OCI-LY7 (cell line): ENCODE data around the gene TSTD1. TPM values are rescaled to one million over a fixed set of nuclear protein-coding genes. Genes with fewer than 3 reads are reported as not detected.
A peak's percentile ranks its signal among the peaks of the same experiment; 100 is the strongest.
"Not testable (repeated sequence)": the region's sequence is repeated elsewhere in the genome, so short reads cannot be mapped to it uniquely, and the experiment has no call there.

Experiments used
- BruUV-seq: library from RNA; stranded (reverse); fragments of 400-500 nt; replicated peaks from 2 replicates; lab custom pipeline; 2021; lab: Mats Ljungman, UMichigan
- CTCF ChIA-PET: fragments of 300-600 bp; sonication (Branson Sonifier 250); formaldehyde crosslinking; loops from one replicate; lab custom pipeline; 2022; ENCODE audit warnings: antibody characterized with exemption; ENCODE audit not compliant: unreplicated experiment; lab: Charles Lee
- POLR2A ChIA-PET: fragments of 300-600 bp; sonication (Branson Sonifier 250); formaldehyde crosslinking; loops from one replicate; lab custom pipeline; 2022; ENCODE audit warnings: antibody characterized with exemption; lab: Charles Lee
- DNase-seq: peaks from one replicate; pipeline ENCODE4 v3.0.0-alpha.2; 2015; ENCODE audit warnings: low spot score
- H2AFZ ChIP-seq: fragments of 200-600 bp; sonication (generic), shearing (Covaris generic); 2 replicates; pipeline ENCODE4 v1.6.1; 2014; ENCODE audit warnings: mild to moderate bottlenecking, antibody characterized with exemption, low read length, moderate library complexity
- H3K27ac ChIP-seq: fragments of 200-600 bp; sonication (generic); 2 replicates; pipeline ENCODE4 v1.5.1; 2014; ENCODE audit warnings: mixed run types, low read depth, mild to moderate bottlenecking, moderate library complexity, low read length, inconsistent platforms; ENCODE audit not compliant: poor library complexity, severe bottlenecking
- H3K36me3 ChIP-seq: fragments of 200-600 bp; sonication (generic); 2 replicates; pipeline ENCODE4 v1.6.1; 2014; ENCODE audit warnings: mild to moderate bottlenecking, antibody characterized with exemption, low read length, moderate library complexity, mixed read lengths; ENCODE audit not compliant: insufficient read depth
- H3K4me1 ChIP-seq: fragments of 200-600 bp; sonication (generic); 2 replicates; pipeline ENCODE4 v1.5.1; 2014; ENCODE audit warnings: mild to moderate bottlenecking, low read length; ENCODE audit not compliant: insufficient read depth, poor library complexity, severe bottlenecking
- H3K4me2 ChIP-seq: fragments of 200-600 bp; sonication (generic); 2 replicates; pipeline ENCODE4 v1.6.1; 2014; ENCODE audit warnings: mild to moderate bottlenecking, low read length
- H3K4me3 ChIP-seq: fragments of 200-600 bp; sonication (generic); 2 replicates; pipeline ENCODE4 v1.5.1; 2014; ENCODE audit warnings: mild to moderate bottlenecking, low read depth, low read length; ENCODE audit not compliant: poor library complexity, severe bottlenecking
- H3K79me2 ChIP-seq: fragments of 200-600 bp; sonication (generic); 2 replicates; pipeline ENCODE4 v1.6.1; 2016; ENCODE audit warnings: low read depth, mild to moderate bottlenecking, low read length, moderate library complexity, mixed read lengths; ENCODE audit not compliant: insufficient read depth
- H3K9me2 ChIP-seq: fragments of 200-600 bp; sonication (generic); 2 replicates; pipeline ENCODE4 v1.6.1; 2016; ENCODE audit warnings: mild to moderate bottlenecking, low read length, mixed read lengths; ENCODE audit not compliant: insufficient read depth
- H3K9me3 ChIP-seq: fragments of 200-600 bp; sonication (generic); 2 replicates; pipeline ENCODE4 v1.6.1; 2014; ENCODE audit warnings: mild to moderate bottlenecking, mixed run types, low read length, mixed read lengths
- H4K20me1 ChIP-seq: fragments of 200-600 bp; sonication (generic); 2 replicates; pipeline ENCODE4 v1.6.1; 2014; ENCODE audit warnings: mild to moderate bottlenecking, antibody characterized with exemption, low read length, moderate library complexity, mixed read lengths; ENCODE audit not compliant: insufficient read depth
- EZH2phosphoT487 ChIP-seq: fragments of 200-600 bp; sonication (generic); IDR thresholded peaks from 2 replicates; pipeline ENCODE4 v1.6.1; 2018; ENCODE audit warnings: low read depth, borderline replicate concordance, mild to moderate bottlenecking, mixed run types, antibody characterized with exemption, low read length, moderate library complexity, mixed read lengths
- intact Hi-C: fragments of 100-400 bp; cut with micrococcal nuclease; formaldehyde crosslinking; loops from one replicate; pipeline ENCODE4 v1.10.0; 2022; ENCODE audit not compliant: unreplicated experiment
- small RNA-seq: library from RNA; depleted of rRNA; stranded (forward); fragments of <200 nt; gene quantifications from one replicate; pipeline ENCODE3, GENCODE V24; 2014
- total RNA-seq, 2 experiments: library from RNA; depleted of rRNA in 1 of 2; stranded (reverse); fragments of >200 nt in 1 of 2; shearing (Covaris generic) in 1 of 2; gene quantifications; 2 replicates each; pipeline ENCODE4 v1.2.3, GENCODE V29; 2014 to 2022
- TF ChIP-seq, protein P1 (sequence below): fragments of 200-600 bp; sonication (generic); conservative IDR thresholded peaks from 2 replicates; pipeline ENCODE4 v1.5.1; 2014; ENCODE audit warnings: mild to moderate bottlenecking, antibody characterized with exemption, low read length, moderate library complexity, mixed read lengths

Gene TSTD1
- total RNA-seq, 2 experiments from 2014 or later = 73.4 to 164 TPM

DNA sequence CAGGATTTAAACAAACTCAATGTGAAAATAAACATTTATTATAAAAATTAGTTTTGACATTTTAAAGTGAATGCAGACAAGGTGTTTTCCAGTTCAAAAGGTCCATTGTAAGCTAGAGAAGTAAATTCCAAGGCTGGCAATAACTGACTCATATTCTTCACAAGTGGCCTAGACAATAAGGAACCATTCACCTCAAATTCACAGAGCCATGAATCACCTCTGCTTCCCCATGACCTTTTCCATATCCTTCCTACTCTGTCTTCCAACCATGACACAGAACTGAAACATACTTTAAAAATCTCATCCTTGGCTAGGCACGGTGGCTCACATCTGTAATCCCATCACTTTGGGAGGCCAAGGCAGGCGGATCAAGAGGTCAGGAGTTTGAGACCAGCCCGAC lies 42.6 kb downstream of the TSTD1 start:
- no TSS peak for BruUV-seq
- Histone ChIP-seq H4K20me1 (no peaks in the 10 kb centered on the region), H3K9me2 (no peaks in the 10 kb centered on the region), H3K4me3 (no peak overlapping the region), H3K9me3 (no peaks in the 10 kb centered on the region), H3K27ac (no peak overlapping the region), H3K36me3 (peaks cover 12% of the 10 kb centered on the region), H3K4me1 (peaks cover 3% of the 10 kb centered on the region), H2AFZ (no peak overlapping the region), H3K79me2 (no peaks in the 10 kb centered on the region), H3K4me2 (no peak overlapping the region)
- CTCF ChIA-PET = no interaction called here
- DNase-seq = no peak
- TF ChIP-seq EZH2phosphoT487 = no peak
- TF ChIP-seq, protein P1, sequence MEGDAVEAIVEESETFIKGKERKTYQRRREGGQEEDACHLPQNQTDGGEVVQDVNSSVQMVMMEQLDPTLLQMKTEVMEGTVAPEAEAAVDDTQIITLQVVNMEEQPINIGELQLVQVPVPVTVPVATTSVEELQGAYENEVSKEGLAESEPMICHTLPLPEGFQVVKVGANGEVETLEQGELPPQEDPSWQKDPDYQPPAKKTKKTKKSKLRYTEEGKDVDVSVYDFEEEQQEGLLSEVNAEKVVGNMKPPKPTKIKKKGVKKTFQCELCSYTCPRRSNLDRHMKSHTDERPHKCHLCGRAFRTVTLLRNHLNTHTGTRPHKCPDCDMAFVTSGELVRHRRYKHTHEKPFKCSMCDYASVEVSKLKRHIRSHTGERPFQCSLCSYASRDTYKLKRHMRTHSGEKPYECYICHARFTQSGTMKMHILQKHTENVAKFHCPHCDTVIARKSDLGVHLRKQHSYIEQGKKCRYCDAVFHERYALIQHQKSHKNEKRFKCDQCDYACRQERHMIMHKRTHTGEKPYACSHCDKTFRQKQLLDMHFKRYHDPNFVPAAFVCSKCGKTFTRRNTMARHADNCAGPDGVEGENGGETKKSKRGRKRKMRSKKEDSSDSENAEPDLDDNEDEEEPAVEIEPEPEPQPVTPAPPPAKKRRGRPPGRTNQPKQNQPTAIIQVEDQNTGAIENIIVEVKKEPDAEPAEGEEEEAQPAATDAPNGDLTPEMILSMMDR = no peak
- POLR2A ChIA-PET = interaction anchor here (0.6 to 1.7 kb wide), 3 partner anchors 10 to 149 kb away, joined by 3 to 5 read pairs (median 4); no protein-coding TSS in a partner anchor
- intact Hi-C loops = loop anchor here (2.0 to 5.0 kb wide), 3 partner anchors 43 to 161 kb away; partner anchors contain the start of genes TSTD1 and USP21

DNA sequence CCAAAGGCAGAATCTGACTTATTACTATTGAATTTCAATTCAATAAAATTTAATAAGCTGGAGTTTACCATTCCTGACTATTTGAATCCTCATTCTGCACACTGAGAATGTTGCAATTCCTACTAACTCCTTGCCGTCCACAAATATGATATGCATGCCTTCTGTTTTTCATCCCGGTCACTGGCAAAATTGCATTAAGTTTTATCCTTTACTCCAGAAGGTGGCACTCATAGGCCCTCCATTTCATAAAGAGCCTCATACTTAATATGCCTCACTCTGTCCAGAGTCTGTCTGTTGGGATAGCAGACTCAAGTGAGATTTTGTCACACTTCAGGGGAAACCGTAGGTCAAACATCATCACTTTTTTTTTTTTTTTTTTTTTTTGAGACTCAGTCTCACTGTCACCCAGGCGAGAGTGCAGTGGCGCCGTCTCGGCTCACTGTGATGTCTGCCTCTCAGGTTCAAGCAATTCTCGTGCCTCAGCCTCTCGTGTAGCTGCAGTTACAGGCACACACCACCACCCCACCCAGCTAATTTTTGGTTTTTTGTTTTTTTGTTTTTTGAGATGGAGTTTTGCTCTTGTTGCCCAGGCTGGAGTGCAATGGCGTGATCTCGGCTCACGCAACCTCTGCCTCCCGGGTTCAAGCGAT lies 45.1 kb downstream of the TSTD1 start:
- H3K36me3 ChIP-seq = peaks cover 3% of the 10 kb centered on the region; the same call in 1 of the 2 replicates
- BruUV-seq = no TSS peak
- peaks cover 5% of the 10 kb centered on the region for H3K4me1 ChIP-seq
- DNase-seq = peak; percentile 50
- ChIA-PET CTCF (interaction anchor here (0.6 kb wide), 1 partner anchor 881 kb away, joined by 14 read pairs; no protein-coding TSS in a partner anchor), POLR2A (interaction anchor here (0.8 kb wide), 1 partner anchor 75 kb away, joined by 9 read pairs; no protein-coding TSS in a partner anchor)
- no peak overlapping the region for H3K4me2 ChIP-seq
- no peak overlapping the region for H3K4me3 ChIP-seq
- H3K27ac ChIP-seq = no peak overlapping the region
- intact Hi-C loops = loop anchor here (1.0 kb wide), 1 partner anchor 104 kb away; no protein-coding TSS in a partner anchor
- no peaks in the 10 kb centered on the region for H3K79me2 ChIP-seq
- no peaks in the 10 kb centered on the region for H4K20me1 ChIP-seq
- H3K9me2 ChIP-seq = no peaks in the 10 kb centered on the region
- no peaks in the 10 kb centered on the region for H3K9me3 ChIP-seq
- TF ChIP-seq, protein P1 = peak; percentile 75
- no peak for TF ChIP-seq EZH2phosphoT487
- H2AFZ ChIP-seq = no peak overlapping the region

DNA sequence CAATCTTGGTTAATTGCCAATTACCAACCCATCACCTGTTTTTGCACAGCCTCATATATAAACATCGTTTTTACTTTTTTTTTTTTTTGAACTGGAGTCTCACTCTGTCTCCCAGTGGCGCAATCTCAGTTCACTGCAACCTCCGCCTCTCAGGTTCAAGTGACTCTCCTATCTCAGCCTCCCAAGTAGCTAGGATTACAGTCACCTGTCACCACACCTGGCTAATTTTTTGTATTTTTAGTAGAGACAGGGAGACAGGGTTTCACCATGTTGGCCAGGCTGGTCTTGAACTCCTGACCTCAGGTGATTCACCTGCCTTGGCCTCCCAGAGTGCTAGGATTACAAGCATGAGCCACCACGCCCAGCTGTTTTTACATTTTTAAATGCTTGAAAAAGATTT lies 46.7 kb downstream of the TSTD1 start:
- intact Hi-C loops, H3K4me3 ChIP-seq, BruUV-seq, H4K20me1 ChIP-seq, H3K27ac ChIP-seq, H3K9me3 ChIP-seq, H3K36me3 ChIP-seq, H3K9me2 ChIP-seq, H3K4me1 ChIP-seq, H3K4me2 ChIP-seq, H3K79me2 ChIP-seq, DNase-seq, CTCF ChIA-PET, H2AFZ ChIP-seq: not testable (repeated sequence)
- POLR2A ChIA-PET = interaction anchor here (0.7 kb wide), 1 partner anchor 13 kb away, joined by 4 read pairs; no protein-coding TSS in a partner anchor

Small RNA genes lying within 50 kb of the gene (small RNA-seq; reads per million reads assigned to genes)
- not detected for gene AL591806.2

Other genes starting within 250 kb of the TSTD1 start
- gene LY9, start 242.8 kb downstream of the TSTD1 start, total RNA-seq (2014; rRNA removed; shearing (Covaris generic)) = 23.7 and 28.4 TPM in 2 replicates
- 40.2 and 42.8 TPM in 2 replicates for gene LY9, start 242.8 kb downstream of the TSTD1 start, total RNA-seq (2022)
- not detected in 2 replicates for gene CD244, start 176.1 kb downstream of the TSTD1 start, total RNA-seq (2014; rRNA removed; shearing (Covaris generic))
- not detected in 2 replicates for gene CD244, start 176.1 kb downstream of the TSTD1 start, total RNA-seq (2022)
- gene ITLN1, start 153.8 kb downstream of the TSTD1 start, total RNA-seq (2014; rRNA removed; shearing (Covaris generic)) = not detected in 2 replicates
- not detected in 2 replicates for gene ITLN1, start 153.8 kb downstream of the TSTD1 start, total RNA-seq (2022)
- not detected in 2 replicates for gene ITLN2, start 84.2 kb downstream of the TSTD1 start, total RNA-seq (2014; rRNA removed; shearing (Covaris generic))
- not detected in 2 replicates for gene ITLN2, start 84.2 kb downstream of the TSTD1 start, total RNA-seq (2022)
- 11.7 and 13.5 TPM in 2 replicates for gene F11R, start 17.8 kb downstream of the TSTD1 start, total RNA-seq (2014; rRNA removed; shearing (Covaris generic))
- gene F11R, start 17.8 kb downstream of the TSTD1 start, total RNA-seq (2022) = 16.0 and 25.0 TPM in 2 replicates
- gene USF1, start 7.0 kb upstream of the TSTD1 start, total RNA-seq (2014; rRNA removed; shearing (Covaris generic)) = 83.1 and 97.5 TPM in 2 replicates
- 57.6 and 60.9 TPM in 2 replicates for gene USF1, start 7.0 kb upstream of the TSTD1 start, total RNA-seq (2022)
- gene ARHGAP30, start 30.9 kb upstream of the TSTD1 start, total RNA-seq (2014; rRNA removed; shearing (Covaris generic)) = 56.2 and 62.9 TPM in 2 replicates
- gene ARHGAP30, start 30.9 kb upstream of the TSTD1 start, total RNA-seq (2022) = 86.7 and 101 TPM in 2 replicates
- gene NECTIN4, start 50.6 kb upstream of the TSTD1 start, total RNA-seq (2014; rRNA removed; shearing (Covaris generic)) = not detected in 2 replicates
- not detected in 2 replicates for gene NECTIN4, start 50.6 kb upstream of the TSTD1 start, total RNA-seq (2022)
- gene KLHDC9, start 59.4 kb upstream of the TSTD1 start, total RNA-seq (2014; rRNA removed; shearing (Covaris generic)) = 0.95 and 2.7 TPM in 2 replicates
- 1.3 and 3.0 TPM in 2 replicates for gene KLHDC9, start 59.4 kb upstream of the TSTD1 start, total RNA-seq (2022)
- 52.7 and 55.6 TPM in 2 replicates for gene PFDN2, start 79.1 kb upstream of the TSTD1 start, total RNA-seq (2014; rRNA removed; shearing (Covaris generic))
- 79.5 and 95.3 TPM in 2 replicates for gene PFDN2, start 79.1 kb upstream of the TSTD1 start, total RNA-seq (2022)
- gene NIT1, start 79.1 kb upstream of the TSTD1 start, total RNA-seq (2014; rRNA removed; shearing (Covaris generic)) = 30.2 and 42.7 TPM in 2 replicates
- gene NIT1, start 79.1 kb upstream of the TSTD1 start, total RNA-seq (2022) = 46.5 and 53.1 TPM in 2 replicates
- gene DEDD, start 93.7 kb upstream of the TSTD1 start, total RNA-seq (2014; rRNA removed; shearing (Covaris generic)) = 21.1 and 28.5 TPM in 2 replicates
- gene DEDD, start 93.7 kb upstream of the TSTD1 start, total RNA-seq (2022) = 36.9 and 41.9 TPM in 2 replicates
- 61.2 and 87.7 TPM in 2 replicates for gene UFC1, start 115.0 kb upstream of the TSTD1 start, total RNA-seq (2014; rRNA removed; shearing (Covaris generic))
- 79.4 and 80.9 TPM in 2 replicates for gene UFC1, start 115.0 kb upstream of the TSTD1 start, total RNA-seq (2022)
- gene USP21, start 120.5 kb upstream of the TSTD1 start, total RNA-seq (2014; rRNA removed; shearing (Covaris generic)) = 18.4 and 19.6 TPM in 2 replicates
- 29.5 and 34.0 TPM in 2 replicates for gene USP21, start 120.5 kb upstream of the TSTD1 start, total RNA-seq (2022)
- gene PPOX, start 127.5 kb upstream of the TSTD1 start, total RNA-seq (2014; rRNA removed; shearing (Covaris generic)) = 40.1 and 42.0 TPM in 2 replicates
- gene PPOX, start 127.5 kb upstream of the TSTD1 start, total RNA-seq (2022) = 45.5 and 53.2 TPM in 2 replicates
- 36.2 and 39.1 TPM in 2 replicates for gene B4GALT3, start 138.5 kb upstream of the TSTD1 start, total RNA-seq (2014; rRNA removed; shearing (Covaris generic))
- gene B4GALT3, start 138.5 kb upstream of the TSTD1 start, total RNA-seq (2022) = 41.7 and 49.8 TPM in 2 replicates
- gene ADAMTS4, start 160.1 kb upstream of the TSTD1 start, total RNA-seq (2014; rRNA removed; shearing (Covaris generic)) = 0.03 TPM in 2 replicates
- 0.07 and 0.15 TPM in 2 replicates for gene ADAMTS4, start 160.1 kb upstream of the TSTD1 start, total RNA-seq (2022)
- 62.9 and 76.4 TPM in 2 replicates for gene NDUFS2, start 163.4 kb upstream of the TSTD1 start, total RNA-seq (2014; rRNA removed; shearing (Covaris generic))
- gene NDUFS2, start 163.4 kb upstream of the TSTD1 start, total RNA-seq (2022) = 72.1 and 73.4 TPM in 2 replicates
- gene FCER1G, start 176.3 kb upstream of the TSTD1 start, total RNA-seq (2014; rRNA removed; shearing (Covaris generic)) = 3.2 TPM in 1 of 2 replicates, not detected in the other
- 0.88 and 1.2 TPM in 2 replicates for gene FCER1G, start 176.3 kb upstream of the TSTD1 start, total RNA-seq (2022)
- gene APOA2, start 184.7 kb upstream of the TSTD1 start, total RNA-seq (2014; rRNA removed; shearing (Covaris generic)) = not detected in 2 replicates
- gene APOA2, start 184.7 kb upstream of the TSTD1 start, total RNA-seq (2022) = not detected in 2 replicates
- gene TOMM40L, start 187.1 kb upstream of the TSTD1 start, total RNA-seq (2014; rRNA removed; shearing (Covaris generic)) = 8.3 and 11.0 TPM in 2 replicates
- 16.0 and 20.1 TPM in 2 replicates for gene TOMM40L, start 187.1 kb upstream of the TSTD1 start, total RNA-seq (2022)
- not detected in 2 replicates for gene NR1I3, start 199.2 kb upstream of the TSTD1 start, total RNA-seq (2014; rRNA removed; shearing (Covaris generic))
- not detected in 2 replicates for gene NR1I3, start 199.2 kb upstream of the TSTD1 start, total RNA-seq (2022)
- not detected in 2 replicates for gene PCP4L1, start 219.8 kb upstream of the TSTD1 start, total RNA-seq (2014; rRNA removed; shearing (Covaris generic))
- gene PCP4L1, start 219.8 kb upstream of the TSTD1 start, total RNA-seq (2022) = not detected in 2 replicates